HFFc6 (cell line): ENCODE data around the gene GNLY. TPM values are rescaled to one million over a fixed set of nuclear protein-coding genes. Genes with fewer than 3 reads are reported as not detected.

ENCODE experiments used
- DNase-seq: peaks from one replicate; pipeline ENCODE4 v3.0.0-alpha.2; 2018
- H3K27ac Mint-ChIP-seq: 2 replicates; pipeline ENCODE4 v1.8.0; 2020; ENCODE audit warnings: mild to moderate bottlenecking, mixed read lengths
- H3K27me3 Mint-ChIP-seq: 2 replicates; pipeline ENCODE4 v1.8.0; 2021; ENCODE audit warnings: mild to moderate bottlenecking, moderate library complexity, mixed read lengths; ENCODE audit not compliant: insufficient read depth
- H3K36me3 Mint-ChIP-seq: 2 replicates; pipeline ENCODE4 v1.8.0; 2021; ENCODE audit warnings: low read depth, mixed read lengths
- H3K4me1 Mint-ChIP-seq: 2 replicates; pipeline ENCODE4 v1.8.0; 2020; ENCODE audit warnings: low read depth, mixed read lengths
- H3K4me3 Mint-ChIP-seq: 2 replicates; pipeline ENCODE4 v1.8.0; 2020; ENCODE audit warnings: mild to moderate bottlenecking, moderate library complexity, mixed read lengths
- H3K9me3 Mint-ChIP-seq: 2 replicates; pipeline ENCODE4 v1.8.0; 2020; ENCODE audit warnings: mild to moderate bottlenecking, mixed read lengths
- CTCF ChIP-seq: fragments of 200-600 bp; sonication (generic); IDR thresholded peaks from 2 replicates; pipeline ENCODE4 v1.5.0; 2021; ENCODE audit warnings: antibody characterized with exemption, mild to moderate bottlenecking
- total RNA-seq, 6 experiments: library from RNA; stranded (reverse); fragmentation: NEBNext Ultra II Directional; extraction: Animal tissue kit (Norgen Biotek cat#: 25700); gene quantifications; 2 replicates in 1 of 6; 3 replicates in 5 of 6; pipeline ENCODE4 v1.2.3, GENCODE V29; 2021

Gene GNLY
- total RNA-seq, 6 experiments from 2014 or later, result not detected

DNA sequence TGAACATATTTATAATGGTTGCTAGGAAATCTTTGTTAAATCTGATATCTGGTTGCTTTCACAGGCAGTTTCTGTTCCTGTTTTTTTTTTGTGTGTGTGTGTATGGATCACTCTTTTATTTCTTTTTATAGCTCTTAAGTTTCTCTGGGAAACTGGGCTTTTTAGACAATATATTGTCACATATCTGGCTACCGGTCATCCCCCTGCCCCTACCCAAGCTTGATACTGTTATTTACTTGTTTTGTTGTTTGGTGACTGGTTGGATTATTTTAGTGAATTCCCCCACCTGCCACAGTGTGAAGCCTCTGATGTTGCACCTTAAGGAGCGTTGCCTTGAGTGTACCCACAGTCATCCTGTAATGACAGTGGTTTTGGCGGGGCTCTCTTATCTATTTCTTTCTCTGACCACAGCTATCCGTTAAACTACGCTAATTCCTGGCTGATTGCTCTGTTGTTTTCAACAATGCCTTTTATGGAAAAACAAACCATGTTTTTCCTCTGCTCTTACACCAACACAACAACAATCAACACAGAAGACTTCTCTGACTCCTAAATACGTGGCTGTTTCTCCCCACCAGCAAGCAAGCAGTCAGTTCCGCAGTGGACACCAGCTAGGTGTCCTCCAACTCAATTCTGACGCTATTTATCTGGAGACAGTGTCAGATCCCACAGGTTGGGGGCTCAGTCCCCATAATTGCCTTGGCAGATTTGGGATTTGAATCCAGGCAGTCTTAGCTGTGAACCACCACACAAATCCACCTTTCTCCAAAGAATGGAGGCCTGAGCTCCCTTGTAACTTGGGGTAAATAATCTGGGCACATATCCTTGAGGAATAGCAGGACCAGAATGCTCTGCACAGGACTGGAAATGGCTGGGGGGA, 10.9 kb downstream of the GNLY start:
- TF ChIP-seq CTCF, result no peak
- Mint-ChIP-seq H3K27me3 (peaks cover 5% of the 10 kb centered on the region; the same call in 1 of the 2 replicates), H3K4me3 (no peak overlapping the region), H3K36me3 (no peaks in the 10 kb centered on the region), H3K27ac (peak overlapping the region; percentile 12), H3K9me3 (no peaks in the 10 kb centered on the region), H3K4me1 (peaks cover 70% of the 10 kb centered on the region)
- DNase-seq, result no peak

DNA sequence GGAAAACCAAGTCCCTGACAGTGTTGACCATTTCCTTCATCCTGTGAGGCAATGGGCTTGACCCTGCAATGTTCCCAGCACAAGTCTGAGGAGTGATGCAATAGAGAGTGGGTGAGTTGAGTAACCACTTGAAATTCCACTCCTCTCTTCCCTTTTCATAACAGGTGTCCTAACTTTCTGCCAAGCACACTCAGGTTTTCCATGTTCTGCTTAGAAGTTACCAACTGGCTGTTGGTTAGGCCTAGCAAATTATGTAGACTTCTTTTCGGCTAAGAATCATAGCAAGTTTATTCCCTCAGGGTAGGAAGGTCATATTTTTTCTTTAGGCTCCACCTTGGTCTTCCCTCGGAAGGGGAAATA, 11.5 kb downstream of the GNLY start:
- TF ChIP-seq CTCF, result no peak
- Mint-ChIP-seq H3K4me1 (peaks cover 69% of the 10 kb centered on the region), H3K27me3 (peaks cover 5% of the 10 kb centered on the region), H3K27ac (peak overlapping the region; percentile 12), H3K4me3 (no peak overlapping the region), H3K9me3 (no peaks in the 10 kb centered on the region), H3K36me3 (no peaks in the 10 kb centered on the region)
- peak; percentile 65 for DNase-seq

DNA sequence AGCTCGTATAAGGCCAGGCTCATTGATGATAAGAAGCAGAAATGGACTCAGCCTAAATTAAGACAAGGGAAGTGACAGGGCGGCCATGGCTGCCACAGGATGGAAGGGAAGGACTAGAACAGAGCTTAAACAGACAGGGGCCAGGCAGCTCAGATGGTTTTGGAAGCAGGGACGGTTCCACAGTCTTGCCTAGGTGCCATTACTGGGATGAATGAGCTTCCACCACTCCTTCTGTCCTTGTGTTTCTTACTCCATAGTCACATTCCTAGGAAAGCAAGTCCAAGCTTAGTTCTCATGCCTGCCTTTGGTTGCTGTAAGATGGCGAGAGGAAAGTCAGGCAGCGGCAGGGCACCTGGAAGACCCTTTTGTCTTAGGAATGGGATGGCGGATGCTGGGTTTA, 11.9 kb downstream of the GNLY start:
- Mint-ChIP-seq H3K27me3 (peaks cover 5% of the 10 kb centered on the region), H3K9me3 (no peaks in the 10 kb centered on the region), H3K4me1 (peaks cover 65% of the 10 kb centered on the region), H3K27ac (no peak overlapping the region), H3K36me3 (no peaks in the 10 kb centered on the region), H3K4me3 (no peak overlapping the region)
- DNase-seq, result no peak
- no peak for TF ChIP-seq CTCF

DNA sequence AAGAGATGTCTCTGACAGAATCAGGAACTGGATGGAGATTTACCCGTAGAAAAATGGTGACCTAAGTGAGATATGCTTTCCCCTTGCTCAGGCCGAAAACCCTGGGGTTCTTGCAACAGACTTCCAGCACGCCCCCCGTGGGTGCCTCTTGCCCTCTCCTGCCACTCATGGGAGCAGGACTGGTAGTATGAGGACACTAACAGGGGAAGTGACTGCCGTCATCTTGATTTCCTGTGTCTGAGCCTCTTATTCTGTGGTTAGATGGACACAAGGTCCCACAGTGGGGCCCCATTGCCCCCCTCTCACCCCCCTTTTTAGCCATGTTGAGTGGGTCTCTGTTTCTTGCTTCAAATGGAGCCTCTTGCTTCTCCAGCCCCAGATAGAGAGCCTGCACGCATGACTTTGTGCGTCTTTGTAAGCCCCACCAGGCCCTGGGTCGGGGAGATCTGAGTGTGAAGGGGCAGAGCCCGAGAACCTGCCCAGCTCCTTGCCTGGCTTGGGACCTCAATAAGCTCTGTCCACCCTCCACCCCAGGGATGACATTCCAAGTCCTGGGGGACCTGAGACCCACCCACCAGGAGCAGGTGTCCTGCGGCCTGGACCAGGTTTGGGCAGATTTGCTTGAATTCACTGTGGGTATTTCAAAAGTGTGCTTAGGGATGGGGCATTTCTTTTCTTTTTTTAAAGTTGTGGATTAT, 12.6 kb downstream of the GNLY start:
- peaks cover 58% of the 10 kb centered on the region for H3K4me1 Mint-ChIP-seq
- no peaks in the 10 kb centered on the region for H3K36me3 Mint-ChIP-seq
- no peak for DNase-seq
- no peaks in the 10 kb centered on the region for H3K9me3 Mint-ChIP-seq
- no peak overlapping the region for H3K27ac Mint-ChIP-seq
- H3K27me3 Mint-ChIP-seq, result peaks cover 9% of the 10 kb centered on the region
- no peak overlapping the region for H3K4me3 Mint-ChIP-seq
- TF ChIP-seq CTCF, result no peak

GRCh38 chr2:85707304-85707703, 13.1 kb downstream of the GNLY start:
- H3K9me3 Mint-ChIP-seq, result no peaks in the 10 kb centered on the region
- peaks cover 11% of the 10 kb centered on the region for H3K27me3 Mint-ChIP-seq
- no peaks in the 10 kb centered on the region for H3K36me3 Mint-ChIP-seq
- no peak overlapping the region for H3K27ac Mint-ChIP-seq
- peak; percentile 96 for TF ChIP-seq CTCF
- peak; percentile 85 for DNase-seq
- H3K4me3 Mint-ChIP-seq, result no peak overlapping the region
- H3K4me1 Mint-ChIP-seq, result peaks cover 52% of the 10 kb centered on the region
